ENCODE measurements around the gene ZNRD2.

GRCh38 chr11:65557280-65558001 lies 12.8 kb upstream of the ZNRD2 start:
- no peak for TF ChIP-seq POLR2A (IDR thresholded peaks at IDR 0.05; ENCODE audit: low read length)
- TF ChIP-seq GATA1 (IDR thresholded peaks at IDR 0.05; ENCODE audit: low read depth, low read length): no peak

Data from erythroblast (primary cell).